ENCODE data around the gene KRTAP10-7.

Gene KRTAP10-7

DNA sequence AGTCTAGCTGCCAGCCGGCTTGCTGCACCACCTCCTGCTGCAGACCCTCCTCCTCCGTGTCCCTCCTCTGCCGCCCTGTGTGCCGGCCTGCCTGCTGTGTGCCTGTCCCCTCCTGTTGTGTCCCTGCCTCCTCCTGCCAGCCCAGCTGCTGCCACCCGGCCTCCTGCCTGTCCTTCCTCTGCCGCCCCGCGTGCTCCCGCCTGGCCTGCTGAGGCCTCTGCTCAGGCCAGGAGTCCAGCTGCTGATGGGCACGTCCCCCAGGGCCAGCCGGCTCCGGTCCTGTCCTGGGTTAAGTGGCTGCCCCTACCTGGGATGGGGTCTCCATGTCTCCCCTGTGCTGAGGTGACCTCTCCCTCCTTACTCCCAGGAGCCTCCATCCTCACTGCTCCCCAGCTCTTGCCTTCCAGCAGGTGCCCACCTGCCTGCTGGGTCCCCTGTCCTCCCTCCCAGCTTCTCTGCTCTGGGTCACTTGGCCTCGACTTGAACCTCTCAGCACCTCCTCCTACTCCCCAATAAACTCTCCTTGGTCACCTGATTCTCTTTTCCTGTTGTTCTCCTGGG is 12.4 kb downstream of the KRTAP10-7 start:
- in situ Hi-C loops (cut with HindIII; ENCODE audit: low pct_ligation_motif_present, low sequenced_read_pairs), result no loop called here
- Histone ChIP-seq H3K27ac (no peak overlapping the region), H3K36me3 (replicated peaks) (no peaks in the 10 kb centered on the region), H3K27me3 (replicated peaks) (no peaks in the 10 kb centered on the region), H3K4me3 (ENCODE audit: low read depth, low read length) (no peak overlapping the region)
- TF ChIP-seq, protein P1, sequence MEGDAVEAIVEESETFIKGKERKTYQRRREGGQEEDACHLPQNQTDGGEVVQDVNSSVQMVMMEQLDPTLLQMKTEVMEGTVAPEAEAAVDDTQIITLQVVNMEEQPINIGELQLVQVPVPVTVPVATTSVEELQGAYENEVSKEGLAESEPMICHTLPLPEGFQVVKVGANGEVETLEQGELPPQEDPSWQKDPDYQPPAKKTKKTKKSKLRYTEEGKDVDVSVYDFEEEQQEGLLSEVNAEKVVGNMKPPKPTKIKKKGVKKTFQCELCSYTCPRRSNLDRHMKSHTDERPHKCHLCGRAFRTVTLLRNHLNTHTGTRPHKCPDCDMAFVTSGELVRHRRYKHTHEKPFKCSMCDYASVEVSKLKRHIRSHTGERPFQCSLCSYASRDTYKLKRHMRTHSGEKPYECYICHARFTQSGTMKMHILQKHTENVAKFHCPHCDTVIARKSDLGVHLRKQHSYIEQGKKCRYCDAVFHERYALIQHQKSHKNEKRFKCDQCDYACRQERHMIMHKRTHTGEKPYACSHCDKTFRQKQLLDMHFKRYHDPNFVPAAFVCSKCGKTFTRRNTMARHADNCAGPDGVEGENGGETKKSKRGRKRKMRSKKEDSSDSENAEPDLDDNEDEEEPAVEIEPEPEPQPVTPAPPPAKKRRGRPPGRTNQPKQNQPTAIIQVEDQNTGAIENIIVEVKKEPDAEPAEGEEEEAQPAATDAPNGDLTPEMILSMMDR (IDR thresholded peaks at IDR 0.05; ENCODE audit: low read depth, low read length, missing control alignments), result no peak
- DNase-seq, result no peak

DNA sequence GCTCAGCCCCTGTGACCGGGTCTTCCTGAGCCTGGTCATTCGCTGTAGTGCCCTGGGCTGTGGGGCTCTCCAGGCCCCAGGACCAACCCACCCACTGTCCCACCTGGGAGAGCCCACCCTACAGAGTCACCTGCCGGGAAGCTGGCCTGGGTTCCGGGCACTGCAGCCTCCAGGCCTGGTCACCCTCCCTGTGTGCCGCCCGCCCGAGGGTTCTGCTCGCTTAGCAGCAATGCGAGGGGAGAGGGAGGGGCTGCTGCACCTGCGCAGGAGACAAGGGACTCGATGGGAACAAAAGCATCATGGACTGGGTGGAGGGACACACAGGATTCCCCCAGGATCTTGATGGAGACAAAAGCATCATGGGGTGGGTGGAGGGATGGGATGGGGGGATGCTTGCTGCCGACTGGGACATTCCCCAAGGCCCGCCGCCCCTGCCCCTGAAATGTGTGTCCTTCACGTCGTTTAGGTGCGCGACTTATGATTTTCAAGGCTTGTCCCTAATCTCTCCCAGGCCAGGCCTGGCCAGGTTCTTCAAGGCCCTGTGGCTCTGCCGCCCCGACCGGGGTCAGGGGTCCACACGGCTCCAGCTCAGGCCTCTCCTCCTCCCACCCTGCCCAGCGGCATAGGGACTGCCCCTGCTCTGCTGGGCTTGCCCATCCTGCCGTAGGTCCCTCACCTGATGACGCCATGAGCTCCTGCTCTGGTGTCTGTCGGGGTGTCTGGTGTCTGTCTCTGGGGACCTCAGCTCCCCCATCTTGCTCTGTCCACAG is 13.2 kb downstream of the KRTAP10-7 start:
- DNase-seq, result no peak
- TF ChIP-seq, protein P1 (IDR thresholded peaks at IDR 0.05; ENCODE audit: low read depth, low read length, missing control alignments), result no peak
- Histone ChIP-seq H3K36me3 (replicated peaks) (no peaks in the 10 kb centered on the region), H3K27ac (no peak overlapping the region), H3K4me3 (ENCODE audit: low read depth, low read length) (no peak overlapping the region), H3K27me3 (replicated peaks) (no peaks in the 10 kb centered on the region)
- in situ Hi-C loops (cut with HindIII; ENCODE audit: low pct_ligation_motif_present, low sequenced_read_pairs), result no loop called here

DNA sequence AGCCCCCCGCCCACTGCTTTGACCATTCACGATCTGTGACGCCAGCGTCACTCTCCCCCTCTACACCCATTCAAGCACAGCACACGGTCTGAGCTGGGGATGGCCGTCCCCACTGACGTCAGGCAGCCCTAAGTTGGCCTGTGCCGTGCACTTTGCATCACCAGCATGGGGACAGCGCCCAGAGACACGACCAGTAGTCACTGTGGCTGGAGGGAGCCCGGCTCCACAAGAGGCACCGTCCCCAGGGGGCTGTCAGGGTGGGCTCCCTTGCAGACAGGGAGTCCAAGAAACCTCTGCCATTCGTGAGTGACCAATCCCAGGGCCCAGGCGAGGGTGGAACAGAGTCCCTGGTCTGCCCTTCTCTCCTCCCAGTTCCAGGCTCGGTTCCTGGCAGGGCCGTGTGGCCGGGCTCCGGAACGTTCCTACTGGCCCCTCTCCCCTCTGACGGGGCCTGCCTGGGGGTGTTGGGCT is 13.8 kb downstream of the KRTAP10-7 start:
- TF ChIP-seq, protein P1 (IDR thresholded peaks at IDR 0.05; ENCODE audit: low read depth, low read length, missing control alignments), result no peak
- no peaks in the 10 kb centered on the region for H3K27me3 ChIP-seq (replicated peaks)
- H3K4me3 ChIP-seq (ENCODE audit: low read depth, low read length), result no peak overlapping the region
- DNase-seq, result no peak
- no peaks in the 10 kb centered on the region for H3K36me3 ChIP-seq (replicated peaks)
- in situ Hi-C loops (cut with HindIII; ENCODE audit: low pct_ligation_motif_present, low sequenced_read_pairs), result no loop called here
- no peak overlapping the region for H3K27ac ChIP-seq

DNA sequence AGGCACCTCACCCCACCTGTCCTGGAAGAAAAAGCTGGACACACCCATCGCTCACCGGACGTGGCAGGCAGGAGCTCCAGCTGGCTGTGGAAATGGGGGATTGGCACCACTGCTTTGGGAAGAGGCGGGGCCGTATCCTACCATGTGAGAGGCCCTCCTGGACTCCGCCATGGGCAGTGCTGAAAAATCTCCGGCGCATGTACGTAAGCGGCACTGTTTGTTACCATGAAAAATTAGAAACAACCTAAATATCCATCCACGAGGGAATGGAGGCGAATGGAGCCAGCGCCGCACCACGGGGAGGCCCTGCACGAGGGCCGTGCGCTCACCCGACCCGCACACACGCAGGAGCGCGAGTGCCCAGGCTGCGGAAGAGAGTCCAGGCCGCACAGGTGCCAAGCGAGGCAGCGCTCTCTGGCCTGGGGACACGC is 14.6 kb downstream of the KRTAP10-7 start:
- TF ChIP-seq, protein P1 (IDR thresholded peaks at IDR 0.05; ENCODE audit: low read depth, low read length, missing control alignments), result no peak
- in situ Hi-C loops (cut with HindIII; ENCODE audit: low pct_ligation_motif_present, low sequenced_read_pairs), result no loop called here
- Histone ChIP-seq H3K36me3 (replicated peaks) (no peaks in the 10 kb centered on the region), H3K4me3 (ENCODE audit: low read depth, low read length) (no peak overlapping the region), H3K27ac (no peak overlapping the region), H3K27me3 (replicated peaks) (no peaks in the 10 kb centered on the region)
- no peak for DNase-seq

DNA sequence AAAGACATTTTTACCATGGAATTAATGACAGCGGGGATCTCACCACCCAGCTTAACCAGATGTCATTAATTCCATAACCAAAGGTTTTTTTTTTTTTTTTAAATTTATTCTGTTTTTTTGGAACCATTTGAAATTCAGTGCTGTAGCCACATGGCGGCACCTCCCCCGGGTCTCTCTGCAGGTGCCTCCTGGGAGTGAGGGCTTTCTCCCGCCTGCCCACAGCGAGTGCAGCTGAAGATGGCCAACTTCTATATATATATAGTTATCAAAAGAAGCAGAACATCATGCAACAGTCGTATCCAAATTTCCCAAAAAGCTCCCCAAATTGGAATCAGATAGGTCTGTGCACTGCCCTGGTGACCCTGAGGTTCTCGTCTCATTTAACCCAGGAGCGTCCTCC is 15.1 kb downstream of the KRTAP10-7 start:
- Histone ChIP-seq H3K36me3 (replicated peaks) (no peaks in the 10 kb centered on the region), H3K27ac (no peak overlapping the region), H3K4me3 (ENCODE audit: low read depth, low read length) (no peak overlapping the region), H3K27me3 (replicated peaks) (no peaks in the 10 kb centered on the region)
- in situ Hi-C loops (cut with HindIII; ENCODE audit: low pct_ligation_motif_present, low sequenced_read_pairs), result no loop called here
- TF ChIP-seq, protein P1 (IDR thresholded peaks at IDR 0.05; ENCODE audit: low read depth, low read length, missing control alignments), result no peak
- no peak for DNase-seq
